Effector memory CD4-positive, alpha-beta T cell (primary cell): ENCODE measurements around the gene RBM28.

Experiments
- DNase-seq, 3 donors: peaks; one replicate each; pipeline ENCODE4 v3.0.0-alpha.2; 2020
- H3K27ac ChIP-seq: 2 replicates; pipeline ENCODE4 v1.7.0; 2013; ENCODE audit warnings: mild to moderate bottlenecking, low read length, moderate library complexity; ENCODE audit not compliant: insufficient read depth, poor library complexity, severe bottlenecking
- H3K27me3 ChIP-seq: replicated peaks from 2 replicates; pipeline ENCODE4 v1.7.0; 2013; ENCODE audit warnings: mild to moderate bottlenecking, low read length; ENCODE audit not compliant: insufficient read depth, control insufficient read depth, poor library complexity, severe bottlenecking
- H3K36me3 ChIP-seq: 2 replicates; pipeline ENCODE4 v1.7.0; 2013; ENCODE audit warnings: mild to moderate bottlenecking, low read length, moderate library complexity; ENCODE audit not compliant: control insufficient read depth, insufficient read depth
- H3K4me1 ChIP-seq: 2 replicates; pipeline ENCODE4 v1.7.0; 2013; ENCODE audit warnings: low read length, mild to moderate bottlenecking; ENCODE audit not compliant: control insufficient read depth, insufficient read depth, poor library complexity, severe bottlenecking
- H3K4me3 ChIP-seq: 2 replicates; pipeline ENCODE4 v1.7.0; 2013; ENCODE audit warnings: low read length, low read depth, mild to moderate bottlenecking; ENCODE audit not compliant: insufficient read depth, poor library complexity, severe bottlenecking
- H3K9me3 ChIP-seq: 2 replicates; pipeline ENCODE4 v1.7.0; 2013; ENCODE audit warnings: mild to moderate bottlenecking, low read length, moderate library complexity; ENCODE audit not compliant: control insufficient read depth

Gene RBM28

DNA sequence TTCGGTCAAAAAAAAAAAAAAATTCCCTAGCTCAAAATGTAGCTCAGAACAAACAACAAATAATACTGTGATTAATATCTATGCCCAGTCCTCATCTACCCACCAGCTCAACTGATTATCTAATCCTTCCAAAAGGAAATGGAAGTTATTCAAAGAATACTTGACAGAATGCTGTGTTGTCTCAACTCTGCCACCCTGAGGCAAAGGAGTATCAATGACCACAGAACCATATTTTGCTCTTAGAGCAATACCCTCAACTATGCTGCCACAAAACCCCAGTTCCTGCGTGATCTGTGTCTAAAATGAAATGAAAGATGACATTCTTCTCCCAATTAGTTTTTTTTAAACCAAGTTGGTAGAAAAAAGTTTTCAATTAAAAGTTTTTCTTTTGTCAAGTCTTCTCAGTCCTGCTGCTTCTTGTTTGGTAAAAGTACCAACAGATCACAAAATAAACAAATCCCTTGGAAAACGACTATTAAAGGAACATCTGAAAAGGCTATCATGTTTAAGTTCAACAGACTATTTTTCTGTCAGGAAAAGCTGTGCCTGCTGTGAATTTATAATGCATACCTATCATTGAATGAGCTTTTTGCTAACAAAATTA is 21.6 kb downstream of the RBM28 start:
- no peak for DNase-seq
- no peak overlapping the region for H3K27ac ChIP-seq
- no peaks in the 10 kb centered on the region for H3K4me1 ChIP-seq
- no peaks in the 10 kb centered on the region for H3K9me3 ChIP-seq
- no peak overlapping the region for H3K4me3 ChIP-seq
- peaks cover 69% of the 10 kb centered on the region for H3K36me3 ChIP-seq
- no peaks in the 10 kb centered on the region for H3K27me3 ChIP-seq

- DNase-seq = no peak
Measured at GRCh38 chr7:128321044-128321422, 22.7 kb downstream of the RBM28 start.

GRCh38 chr7:128318691-128319090 is 25.0 kb downstream of the RBM28 start:
- Histone ChIP-seq H3K27me3 (no peaks in the 10 kb centered on the region), H3K4me3 (no peak overlapping the region), H3K4me1 (no peaks in the 10 kb centered on the region), H3K9me3 (no peaks in the 10 kb centered on the region), H3K36me3 (peaks cover 79% of the 10 kb centered on the region), H3K27ac (no peak overlapping the region)
- DNase-seq = no peak

More at GRCh38 chr7:128321044-128321422, 22.7 kb downstream of the RBM28 start:
- Histone ChIP-seq H3K36me3 (peaks cover 78% of the 10 kb centered on the region), H3K4me3 (no peak overlapping the region), H3K9me3 (no peaks in the 10 kb centered on the region), H3K4me1 (no peaks in the 10 kb centered on the region), H3K27me3 (no peaks in the 10 kb centered on the region), H3K27ac (no peak overlapping the region)

DNA sequence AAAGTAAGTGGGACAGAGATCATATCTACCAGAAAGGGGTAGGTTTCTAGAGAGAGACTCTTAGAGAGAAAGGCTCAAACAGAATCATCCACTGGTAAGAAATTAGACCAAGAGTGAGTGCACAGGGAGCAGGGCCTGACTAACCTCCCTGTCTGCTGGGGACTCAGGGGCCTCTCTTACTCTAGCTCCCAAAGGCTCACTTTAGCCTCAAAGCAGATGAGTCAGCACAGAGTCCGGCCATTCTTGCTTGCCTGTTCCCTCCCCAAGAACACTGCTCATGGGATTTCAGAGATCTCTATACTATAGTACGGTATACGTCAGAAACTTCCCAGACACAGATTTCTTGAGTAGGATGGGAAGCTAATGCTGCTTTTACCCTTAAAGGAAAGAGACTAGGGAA is 32.7 kb downstream of the RBM28 start:
- no peaks in the 10 kb centered on the region for H3K4me1 ChIP-seq
- peaks cover 79% of the 10 kb centered on the region for H3K36me3 ChIP-seq
- no peak for DNase-seq
- no peak overlapping the region for H3K27ac ChIP-seq
- H3K27me3 ChIP-seq = no peaks in the 10 kb centered on the region
- H3K4me3 ChIP-seq = no peak overlapping the region
- no peaks in the 10 kb centered on the region for H3K9me3 ChIP-seq

GRCh38 chr7:128310499-128310898 is 33.2 kb downstream of the RBM28 start:
- H3K27me3 ChIP-seq = no peaks in the 10 kb centered on the region
- peaks cover 77% of the 10 kb centered on the region for H3K36me3 ChIP-seq
- H3K27ac ChIP-seq = no peak overlapping the region
- H3K9me3 ChIP-seq = no peaks in the 10 kb centered on the region
- H3K4me3 ChIP-seq = no peak overlapping the region
- H3K4me1 ChIP-seq = no peaks in the 10 kb centered on the region
- no peak for DNase-seq

DNA sequence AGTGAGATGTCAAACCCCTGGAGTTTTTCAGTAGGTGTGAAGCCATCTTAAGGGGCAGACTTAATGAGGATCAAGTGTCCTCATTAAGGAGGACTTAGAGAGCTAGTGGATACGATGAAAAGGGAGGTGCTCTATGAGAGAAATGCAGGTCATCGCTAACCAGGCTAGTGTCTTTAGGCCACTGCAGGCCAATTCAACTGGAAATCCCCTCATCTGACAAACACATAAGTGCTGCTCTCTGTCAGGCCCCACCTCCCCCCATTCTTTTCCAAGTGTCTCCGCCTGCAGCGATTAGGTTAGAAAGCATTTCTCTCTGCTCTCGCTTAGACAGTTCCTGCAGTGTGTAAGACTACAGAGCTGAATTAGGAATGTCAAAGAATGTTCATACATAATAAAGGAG is 33.7 kb downstream of the RBM28 start:
- Histone ChIP-seq H3K36me3 (peaks cover 74% of the 10 kb centered on the region), H3K4me3 (no peak overlapping the region), H3K27me3 (no peaks in the 10 kb centered on the region), H3K4me1 (no peaks in the 10 kb centered on the region), H3K9me3 (no peaks in the 10 kb centered on the region), H3K27ac (no peak overlapping the region)
- DNase-seq = no peak

- no peak overlapping the region for H3K27ac ChIP-seq
- no peaks in the 10 kb centered on the region for H3K9me3 ChIP-seq
- H3K4me3 ChIP-seq = no peak overlapping the region
- H3K27me3 ChIP-seq = no peaks in the 10 kb centered on the region
- H3K4me1 ChIP-seq = no peaks in the 10 kb centered on the region
- DNase-seq = no peak
- H3K36me3 ChIP-seq = peaks cover 65% of the 10 kb centered on the region
Measured at GRCh38 chr7:128309124-128309523, 34.6 kb downstream of the RBM28 start.

- DNase-seq = no peak
- peaks cover 55% of the 10 kb centered on the region for H3K36me3 ChIP-seq
- no peaks in the 10 kb centered on the region for H3K9me3 ChIP-seq
- H3K4me3 ChIP-seq = no peak overlapping the region
- no peak overlapping the region for H3K27ac ChIP-seq
- no peaks in the 10 kb centered on the region for H3K27me3 ChIP-seq
- no peaks in the 10 kb centered on the region for H3K4me1 ChIP-seq
Measured at GRCh38 chr7:128307061-128307460, 36.6 kb downstream of the RBM28 start.

DNA sequence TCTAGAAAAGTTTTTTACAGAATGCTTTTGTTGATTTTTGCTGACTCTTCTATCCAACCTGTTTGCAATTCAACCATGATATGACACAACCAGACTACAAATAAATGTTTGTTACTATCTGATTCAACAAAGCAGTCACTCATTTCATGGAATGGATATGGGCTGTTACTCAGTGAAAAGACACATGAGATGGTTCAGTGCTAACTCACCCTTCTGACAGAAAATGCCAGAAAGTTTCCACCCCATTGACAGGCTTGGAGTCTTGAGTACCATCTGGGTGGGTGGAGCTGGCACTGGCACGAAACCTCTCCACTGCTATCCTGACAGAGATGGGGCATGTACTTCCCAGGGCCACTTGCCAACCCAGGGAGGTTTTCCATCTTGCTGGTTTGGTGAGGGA is 39.5 kb downstream of the RBM28 start:
- Histone ChIP-seq H3K4me1 (no peaks in the 10 kb centered on the region), H3K27me3 (no peaks in the 10 kb centered on the region), H3K27ac (no peak overlapping the region), H3K4me3 (no peak overlapping the region), H3K9me3 (no peaks in the 10 kb centered on the region), H3K36me3 (peaks cover 29% of the 10 kb centered on the region)
- DNase-seq = no peak

DNA sequence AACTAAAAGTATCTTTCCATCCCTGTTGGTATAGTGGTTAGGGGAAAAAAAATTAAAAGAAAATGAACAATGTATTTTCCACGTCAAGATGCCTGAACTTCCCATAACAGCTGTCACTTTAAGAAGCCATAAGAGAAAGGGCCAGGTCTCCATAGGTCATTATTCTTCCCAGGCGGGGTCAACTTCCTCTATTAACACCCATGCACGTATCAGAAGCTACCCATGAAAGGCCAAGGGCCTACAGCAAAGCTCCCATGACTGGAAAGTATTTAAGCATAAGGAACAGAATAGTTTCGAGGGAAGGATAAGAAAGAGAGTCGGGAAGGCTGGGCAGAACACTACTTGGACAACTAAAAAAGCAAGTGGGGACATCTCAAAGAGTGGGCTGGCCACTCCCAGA is 40.1 kb downstream of the RBM28 start:
- peaks cover 27% of the 10 kb centered on the region for H3K36me3 ChIP-seq
- H3K4me3 ChIP-seq = no peak overlapping the region
- H3K27ac ChIP-seq = no peak overlapping the region
- no peaks in the 10 kb centered on the region for H3K9me3 ChIP-seq
- no peaks in the 10 kb centered on the region for H3K4me1 ChIP-seq
- no peaks in the 10 kb centered on the region for H3K27me3 ChIP-seq
- DNase-seq = no peak
